HG02840 (cell line): ENCODE data around the gene PARP1.

Experiments
- ATAC-seq: cut with Tn5 transposase; IDR thresholded peaks from one replicate; pipeline ENCODE4 v1.9.1; 2021; ENCODE audit warnings: mild to moderate bottlenecking, moderate library complexity, moderate number of reproducible peaks; ENCODE audit not compliant: unreplicated experiment, low FRiP score

The PARP1 gene

GRCh38 chr1:226318471-226318870, 89.4 kb downstream of the PARP1 start:
- ATAC-seq = no peak

GRCh38 chr1:226314055-226314454, 93.8 kb downstream of the PARP1 start:
- ATAC-seq = no peak

- ATAC-seq = no peak
Observed at GRCh38 chr1:226312065-226312464, 95.8 kb downstream of the PARP1 start.

- ATAC-seq = no peak
Observed at GRCh38 chr1:226311376-226311775, 96.5 kb downstream of the PARP1 start.
